PC-3 (cell line): ENCODE data around the gene TREML4. TPM values are rescaled to one million over a fixed set of nuclear protein-coding genes. Genes with fewer than 3 reads are reported as not detected.
A peak's percentile ranks its signal among the peaks of the same experiment; 100 is the strongest.

Experiments used
- ATAC-seq: fragments of 200-7000 bp; cut with Tn5 transposase; 2 replicates; pipeline ENCODE4 v1.9.1; 2020; ENCODE audit warnings: mild to moderate bottlenecking, moderate library complexity
- BruUV-seq: library from RNA; stranded (reverse); fragments of 400-500 nt; replicated peaks from 2 replicates; lab custom pipeline; 2021; lab: Mats Ljungman, UMichigan
- CTCF ChIA-PET: fragments of 300-600 bp; sonication (Branson Sonifier 250); formaldehyde crosslinking; loops from one replicate; lab custom pipeline; 2022; ENCODE audit warnings: antibody characterized with exemption; lab: Charles Lee
- POLR2A ChIA-PET: fragments of 300-600 bp; sonication (Branson Sonifier 250); formaldehyde crosslinking; loops from one replicate; lab custom pipeline; 2022; ENCODE audit warnings: antibody characterized with exemption; ENCODE audit not compliant: unreplicated experiment; lab: Charles Lee
- DNase-seq: peaks from one replicate; pipeline ENCODE4 v3.0.0-alpha.2; 2015
- H2AFZ ChIP-seq: fragments of 300-600 bp; sonication (generic); 2 replicates; pipeline ENCODE4 v1.6.0; 2016; ENCODE audit warnings: antibody characterized with exemption, low read length
- H3F3A ChIP-seq: fragments of 300-600 bp; sonication (generic); one replicate; pipeline ENCODE4 v1.6.0; 2017; ENCODE audit warnings: antibody characterized with exemption, low read length, control low read depth, mild to moderate bottlenecking; ENCODE audit not compliant: unreplicated experiment
- H3K27ac ChIP-seq: fragments of 300-600 bp; sonication (generic); 2 replicates; pipeline ENCODE4 v1.5.1; 2016; ENCODE audit warnings: mild to moderate bottlenecking, low read length
- H3K27me3 ChIP-seq: fragments of 300-600 bp; sonication (generic); 2 replicates; pipeline ENCODE4 v1.6.1; 2016; ENCODE audit warnings: low read length, mixed read lengths
- H3K36me3 ChIP-seq: fragments of 300-600 bp; sonication (generic); 2 replicates; pipeline ENCODE4 v1.6.1; 2016; ENCODE audit warnings: low read depth, mixed run types, low read length, mixed read lengths
- H3K4me1 ChIP-seq: fragments of 300-600 bp; sonication (generic); 2 replicates; pipeline ENCODE4 v1.5.1; 2016; ENCODE audit warnings: low read length; ENCODE audit not compliant: insufficient read depth
- H3K4me2 ChIP-seq: fragments of 300-600 bp; sonication (generic); 2 replicates; pipeline ENCODE4 v1.6.0; 2016; ENCODE audit warnings: low read length
- H3K4me3 ChIP-seq: fragments of 300-600 bp; sonication (generic); 2 replicates; pipeline ENCODE4 v1.5.1; 2016; ENCODE audit warnings: mild to moderate bottlenecking, low read length, mixed read lengths
- H3K79me2 ChIP-seq: fragments of 300-600 bp; sonication (generic); 2 replicates; pipeline ENCODE4 v1.6.1; 2017; ENCODE audit warnings: low read length, mixed read lengths
- H3K9ac ChIP-seq: fragments of 300-600 bp; sonication (generic); 2 replicates; pipeline ENCODE4 v1.6.0; 2016; ENCODE audit warnings: mild to moderate bottlenecking, low read length
- H3K9me2 ChIP-seq: fragments of 300-600 bp; sonication (generic); replicated peaks from 2 replicates; pipeline ENCODE4 v1.6.1; 2016; ENCODE audit warnings: mixed run types, low read length, mixed read lengths
- H3K9me3 ChIP-seq: fragments of 300-600 bp; sonication (generic); 2 replicates; pipeline ENCODE4 v1.6.1; 2016; ENCODE audit warnings: low read length, mixed read lengths
- H4K20me1 ChIP-seq: fragments of 300-600 bp; sonication (generic); 2 replicates; pipeline ENCODE4 v1.6.1; 2016; ENCODE audit warnings: low read length, mixed read lengths
- EZH2 ChIP-seq: fragments of 300-600 bp; sonication (generic); IDR thresholded peaks from one replicate; pipeline ENCODE4 v1.6.1; 2017; ENCODE audit warnings: antibody characterized with exemption, mild to moderate bottlenecking, low read length; ENCODE audit not compliant: unreplicated experiment
- EZH2phosphoT487 ChIP-seq: fragments of 300-600 bp; sonication (generic); IDR thresholded peaks from 2 replicates; pipeline ENCODE4 v1.6.1; 2018; ENCODE audit warnings: mild to moderate bottlenecking, antibody characterized with exemption, low read length, borderline replicate concordance
- intact Hi-C: fragments of 100-400 bp; cut with micrococcal nuclease; formaldehyde crosslinking; loops from 2 replicates; pipeline ENCODE4 v1.9.0; 2023
- total RNA-seq: library from RNA; depleted of rRNA; stranded (reverse); fragments of >200 nt; gene quantifications from 2 replicates; pipeline ENCODE4 v1.2.3, GENCODE V29; 2014
- TF ChIP-seq, protein P1 (sequence below): fragments of 300-600 bp; sonication (generic); conservative IDR thresholded peaks from 2 replicates; pipeline ENCODE4 v1.5.1; 2017; ENCODE audit warnings: antibody characterized with exemption, low read depth, mild to moderate bottlenecking, low read length

The TREML4 gene
- total RNA-seq, 1 experiment from 2014 or later: not detected

DNA sequence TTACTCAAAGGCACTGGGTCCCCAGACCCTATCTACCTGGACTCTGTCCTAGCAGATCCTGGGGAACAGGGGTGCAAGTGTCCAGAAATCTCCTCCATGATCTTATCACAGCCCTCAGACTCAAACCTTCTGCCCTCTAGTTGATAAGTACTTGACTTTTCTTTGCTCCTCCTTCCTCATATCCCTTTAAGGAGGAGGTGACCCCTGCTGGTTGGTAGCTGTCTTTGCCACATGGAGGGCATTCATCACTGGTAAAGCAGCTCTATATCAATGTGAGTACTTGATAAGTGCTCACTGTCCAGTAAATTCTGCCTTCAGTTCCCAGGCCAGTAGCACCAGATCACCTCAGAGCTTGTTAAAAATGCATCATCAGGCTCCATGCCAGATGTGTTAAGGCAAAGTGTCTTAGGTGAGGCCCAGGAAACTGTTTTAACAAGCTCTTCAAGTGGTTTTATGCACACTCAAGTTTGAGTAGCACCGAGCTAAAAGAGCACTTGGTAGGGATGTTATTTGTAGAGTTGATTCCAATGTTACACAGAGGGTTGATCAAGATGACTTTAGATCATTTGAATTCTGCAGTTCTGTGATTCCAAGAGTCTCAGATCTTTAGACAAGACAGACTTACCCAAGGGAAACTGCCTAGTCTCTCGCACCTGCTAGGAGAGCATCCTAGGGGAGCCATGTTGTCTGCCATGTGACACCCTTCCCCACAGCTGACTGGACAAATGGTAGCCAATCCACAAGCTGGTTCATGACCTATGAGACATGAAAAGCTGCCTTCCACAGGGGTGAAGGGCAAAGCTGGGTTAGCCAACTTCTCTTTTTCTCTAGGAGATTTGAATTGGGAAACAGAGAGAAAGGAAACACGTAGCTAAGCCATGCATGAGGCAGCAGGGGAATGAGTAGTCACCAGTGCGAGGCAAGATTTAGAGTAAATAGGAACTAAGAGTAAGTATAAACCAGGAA lies 45.8 kb upstream of the TREML4 start:
- DNase-seq: peak; percentile 62
- BruUV-seq: no TSS peak
- POLR2A ChIA-PET: no interaction called here
- Histone ChIP-seq H3K36me3 (no peaks in the 10 kb centered on the region), H3K9me2 (no peaks in the 10 kb centered on the region), H3F3A (no peaks in the 10 kb centered on the region), H3K4me3 (no peak overlapping the region), H3K27ac (no peak overlapping the region), H3K4me1 (no peaks in the 10 kb centered on the region), H2AFZ (no peak overlapping the region), H3K27me3 (peaks cover 40% of the 10 kb centered on the region), H3K9ac (no peak overlapping the region), H3K79me2 (no peaks in the 10 kb centered on the region), H4K20me1 (no peaks in the 10 kb centered on the region), H3K4me2 (no peak overlapping the region), H3K9me3 (no peaks in the 10 kb centered on the region)
- no peak for TF ChIP-seq EZH2
- TF ChIP-seq, protein P1, sequence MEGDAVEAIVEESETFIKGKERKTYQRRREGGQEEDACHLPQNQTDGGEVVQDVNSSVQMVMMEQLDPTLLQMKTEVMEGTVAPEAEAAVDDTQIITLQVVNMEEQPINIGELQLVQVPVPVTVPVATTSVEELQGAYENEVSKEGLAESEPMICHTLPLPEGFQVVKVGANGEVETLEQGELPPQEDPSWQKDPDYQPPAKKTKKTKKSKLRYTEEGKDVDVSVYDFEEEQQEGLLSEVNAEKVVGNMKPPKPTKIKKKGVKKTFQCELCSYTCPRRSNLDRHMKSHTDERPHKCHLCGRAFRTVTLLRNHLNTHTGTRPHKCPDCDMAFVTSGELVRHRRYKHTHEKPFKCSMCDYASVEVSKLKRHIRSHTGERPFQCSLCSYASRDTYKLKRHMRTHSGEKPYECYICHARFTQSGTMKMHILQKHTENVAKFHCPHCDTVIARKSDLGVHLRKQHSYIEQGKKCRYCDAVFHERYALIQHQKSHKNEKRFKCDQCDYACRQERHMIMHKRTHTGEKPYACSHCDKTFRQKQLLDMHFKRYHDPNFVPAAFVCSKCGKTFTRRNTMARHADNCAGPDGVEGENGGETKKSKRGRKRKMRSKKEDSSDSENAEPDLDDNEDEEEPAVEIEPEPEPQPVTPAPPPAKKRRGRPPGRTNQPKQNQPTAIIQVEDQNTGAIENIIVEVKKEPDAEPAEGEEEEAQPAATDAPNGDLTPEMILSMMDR: peak; percentile 71
- peak; percentile 98 for ATAC-seq
- intact Hi-C loops: loop anchor here (2.0 kb wide), 2 partner anchors 90 to 136 kb away; no protein-coding TSS in a partner anchor
- CTCF ChIA-PET: no interaction called here

DNA sequence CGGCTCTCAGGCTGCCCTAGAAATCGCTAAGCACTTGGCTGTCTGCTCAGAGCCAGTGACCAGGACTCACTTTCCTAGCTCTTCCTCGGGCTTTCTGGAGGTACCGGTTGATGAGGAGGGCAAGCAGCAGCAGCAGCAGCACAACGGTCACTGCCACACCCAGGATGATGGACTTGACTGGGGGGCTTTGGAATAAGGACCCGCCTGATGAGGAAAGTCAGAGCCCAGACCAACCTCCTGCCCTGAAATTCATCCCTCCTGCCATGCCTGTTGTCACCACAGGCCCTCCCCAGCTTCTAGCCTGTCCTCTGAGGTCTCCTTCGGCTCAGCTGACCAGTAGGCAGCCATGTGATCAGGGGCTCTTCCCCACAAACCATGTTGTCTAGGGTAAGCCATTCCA lies 43.4 kb upstream of the TREML4 start:
- ChIA-PET CTCF (no interaction called here), POLR2A (no interaction called here)
- Histone ChIP-seq H3K27me3 (peaks cover 27% of the 10 kb centered on the region), H3K9ac (no peak overlapping the region), H3K27ac (no peak overlapping the region), H4K20me1 (no peaks in the 10 kb centered on the region), H3K79me2 (no peaks in the 10 kb centered on the region), H3K9me3 (no peaks in the 10 kb centered on the region), H3K36me3 (no peaks in the 10 kb centered on the region), H3K4me2 (no peak overlapping the region), H3F3A (no peaks in the 10 kb centered on the region), H3K4me3 (no peak overlapping the region), H2AFZ (no peak overlapping the region), H3K9me2 (no peaks in the 10 kb centered on the region), H3K4me1 (no peaks in the 10 kb centered on the region)
- BruUV-seq: no TSS peak
- no peak for TF ChIP-seq EZH2phosphoT487
- DNase-seq (no peak), ATAC-seq (no peak)
- intact Hi-C loops: no loop called here

DNA sequence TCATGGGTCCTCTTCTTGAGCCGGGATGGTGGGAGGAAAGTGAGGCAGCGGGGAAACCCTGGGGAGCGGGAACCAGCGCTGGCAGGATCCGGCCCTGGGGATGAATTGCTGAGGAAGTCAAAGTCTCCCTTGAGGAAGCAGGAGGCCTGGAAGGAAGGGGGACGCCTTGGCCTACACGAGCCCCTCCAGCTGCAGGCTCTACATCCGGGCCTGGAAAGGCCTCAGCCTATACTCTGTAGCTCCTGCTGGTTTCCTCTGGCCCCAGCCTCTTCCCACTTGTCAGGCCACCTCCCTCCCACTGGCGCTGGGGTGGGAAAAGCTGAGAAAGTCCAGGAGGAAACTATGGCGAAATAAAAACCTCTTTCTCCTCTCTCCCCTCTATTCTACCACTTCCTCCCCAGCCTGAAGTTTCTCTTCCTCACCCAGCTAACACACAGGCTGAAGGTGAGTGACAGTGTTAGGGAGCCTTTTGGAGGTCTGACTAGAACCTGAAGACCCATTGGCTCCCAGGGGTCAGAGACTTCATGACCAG lies 42.1 kb upstream of the TREML4 start:
- ATAC-seq (no peak), DNase-seq (no peak)
- no TSS peak for BruUV-seq
- H3K9me3 ChIP-seq: no peaks in the 10 kb centered on the region
- TF ChIP-seq, protein P1: no peak
- no peak for TF ChIP-seq EZH2
- no peak overlapping the region for H3K9ac ChIP-seq
- intact Hi-C loops: no loop called here
- no peaks in the 10 kb centered on the region for H4K20me1 ChIP-seq
- H3K36me3 ChIP-seq: no peaks in the 10 kb centered on the region
- no peaks in the 10 kb centered on the region for H3K9me2 ChIP-seq
- CTCF ChIA-PET: no interaction called here
- H3K4me1 ChIP-seq: no peaks in the 10 kb centered on the region
- no peak overlapping the region for H3K27ac ChIP-seq
- H3K79me2 ChIP-seq: no peaks in the 10 kb centered on the region
- H3F3A ChIP-seq: no peaks in the 10 kb centered on the region
- no peak overlapping the region for H2AFZ ChIP-seq
- peaks cover 31% of the 10 kb centered on the region for H3K27me3 ChIP-seq
- POLR2A ChIA-PET: no interaction called here
- H3K4me3 ChIP-seq: no peak overlapping the region
- H3K4me2 ChIP-seq: no peak overlapping the region
